HG02798 (cell line): Measurements from ENCODE around the gene STAT5B.
"Not testable (repeated sequence)": the region's sequence is repeated elsewhere in the genome, so short reads cannot be mapped to it uniquely, and the experiment has no call there.

ENCODE experiments used
- ATAC-seq: cut with Tn5 transposase; IDR thresholded peaks from one replicate; pipeline ENCODE4 v1.9.1; 2021; ENCODE audit warnings: mild to moderate bottlenecking; ENCODE audit not compliant: unreplicated experiment, poor library complexity

The STAT5B gene

GRCh38 chr17:42241871-42242270 is 34.3 kb downstream of the STAT5B start:
- ATAC-seq = no peak

DNA sequence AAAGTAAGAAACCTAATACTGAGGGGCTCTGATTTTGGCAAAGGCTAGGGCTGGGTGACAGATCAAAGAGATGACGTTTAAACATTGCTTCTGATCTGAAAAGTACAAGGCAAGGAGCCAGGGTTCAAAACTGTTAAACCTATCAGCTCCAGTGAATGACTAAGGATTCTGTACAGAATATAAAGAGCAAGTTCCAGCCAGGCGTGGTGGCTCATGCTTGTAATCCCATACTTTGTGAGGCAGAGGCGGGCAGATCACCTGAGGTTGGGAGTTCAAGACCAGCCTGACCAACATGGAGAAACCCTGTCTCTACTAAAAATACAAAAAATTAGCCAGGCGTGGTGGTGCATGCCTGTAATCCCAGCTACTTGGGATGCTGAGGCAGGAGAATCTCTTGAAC is 35.3 kb downstream of the STAT5B start:
- not testable (repeated sequence) for ATAC-seq

DNA sequence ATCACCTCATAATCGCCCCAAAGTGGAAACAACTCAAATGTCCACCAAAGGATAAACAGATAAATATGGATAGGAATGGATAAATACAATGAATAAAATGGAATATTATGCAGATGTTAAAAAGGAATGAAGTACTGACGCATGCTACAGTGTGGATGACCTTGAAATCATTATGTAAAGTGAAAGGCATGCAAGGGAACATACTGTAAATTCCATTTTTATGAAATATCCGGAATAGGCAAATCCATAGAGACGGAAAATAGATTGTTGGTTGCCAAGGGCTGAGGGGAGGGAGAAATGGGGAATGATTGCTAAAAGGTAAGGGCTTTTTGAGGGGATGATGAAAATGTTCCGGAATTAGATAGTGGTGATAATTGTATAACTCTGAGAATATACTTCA is 36.0 kb downstream of the STAT5B start:
- no peak for ATAC-seq

DNA sequence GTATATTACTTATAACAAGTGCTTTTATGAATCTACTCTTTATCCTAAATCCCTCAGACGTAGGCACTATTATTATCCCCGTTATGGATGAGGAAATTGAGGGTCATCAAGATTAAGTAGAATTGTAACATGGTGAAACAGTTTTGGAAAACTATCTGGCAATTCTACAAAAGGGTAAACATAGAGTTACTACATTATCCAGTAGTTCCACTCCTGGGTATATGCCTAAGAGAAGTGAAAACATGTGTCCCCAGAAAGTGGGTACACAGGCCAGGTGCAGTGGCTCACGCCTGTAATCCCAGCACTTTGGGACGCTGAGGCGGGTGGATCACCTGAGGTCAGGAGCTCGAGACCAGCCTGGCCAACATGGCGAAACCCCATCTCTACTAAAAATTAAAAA is 36.6 kb downstream of the STAT5B start:
- ATAC-seq = not testable (repeated sequence)

GRCh38 chr17:42236760-42237159 is 39.4 kb downstream of the STAT5B start:
- no peak for ATAC-seq

DNA sequence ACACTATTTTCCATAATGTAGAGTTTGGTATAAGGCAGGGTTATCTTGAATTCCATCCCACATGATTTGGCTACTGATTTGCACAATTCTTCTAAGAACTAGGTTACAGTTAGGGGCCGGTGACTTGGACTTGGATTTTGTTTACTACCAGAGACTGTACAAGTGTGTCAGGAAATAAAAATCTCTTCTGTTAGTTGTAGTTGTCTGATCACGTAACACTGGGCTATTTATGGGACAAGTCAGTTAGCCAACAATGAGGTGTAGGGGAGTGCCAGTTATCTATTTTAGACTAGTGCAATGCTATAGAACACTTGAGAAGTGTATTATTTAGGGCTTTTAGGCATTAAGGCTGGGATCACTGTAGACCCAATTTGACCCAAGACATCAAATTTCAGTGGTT is 42.2 kb downstream of the STAT5B start:
- ATAC-seq = no peak

- no peak for ATAC-seq
Observed at GRCh38 chr17:42233156-42233555, 43.0 kb downstream of the STAT5B start.

DNA sequence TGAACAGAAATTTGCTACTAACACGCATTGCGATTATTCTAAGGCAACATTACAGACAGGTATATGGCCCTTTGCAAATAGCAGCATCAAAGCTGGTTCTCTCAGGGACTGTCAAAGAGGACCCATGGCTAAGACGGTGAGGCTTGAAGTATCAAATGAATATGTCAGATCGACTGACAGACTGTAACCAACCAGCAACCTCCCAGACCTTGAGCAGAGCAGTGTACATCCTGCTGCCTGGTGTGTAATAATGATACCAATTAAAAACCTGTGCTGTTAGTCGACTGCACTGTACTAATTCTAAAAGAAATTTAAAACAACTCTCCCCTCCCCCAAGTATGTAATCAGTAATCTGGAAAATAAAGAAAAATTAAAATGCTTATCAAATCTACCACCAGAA is 46.0 kb downstream of the STAT5B start:
- ATAC-seq = no peak

DNA sequence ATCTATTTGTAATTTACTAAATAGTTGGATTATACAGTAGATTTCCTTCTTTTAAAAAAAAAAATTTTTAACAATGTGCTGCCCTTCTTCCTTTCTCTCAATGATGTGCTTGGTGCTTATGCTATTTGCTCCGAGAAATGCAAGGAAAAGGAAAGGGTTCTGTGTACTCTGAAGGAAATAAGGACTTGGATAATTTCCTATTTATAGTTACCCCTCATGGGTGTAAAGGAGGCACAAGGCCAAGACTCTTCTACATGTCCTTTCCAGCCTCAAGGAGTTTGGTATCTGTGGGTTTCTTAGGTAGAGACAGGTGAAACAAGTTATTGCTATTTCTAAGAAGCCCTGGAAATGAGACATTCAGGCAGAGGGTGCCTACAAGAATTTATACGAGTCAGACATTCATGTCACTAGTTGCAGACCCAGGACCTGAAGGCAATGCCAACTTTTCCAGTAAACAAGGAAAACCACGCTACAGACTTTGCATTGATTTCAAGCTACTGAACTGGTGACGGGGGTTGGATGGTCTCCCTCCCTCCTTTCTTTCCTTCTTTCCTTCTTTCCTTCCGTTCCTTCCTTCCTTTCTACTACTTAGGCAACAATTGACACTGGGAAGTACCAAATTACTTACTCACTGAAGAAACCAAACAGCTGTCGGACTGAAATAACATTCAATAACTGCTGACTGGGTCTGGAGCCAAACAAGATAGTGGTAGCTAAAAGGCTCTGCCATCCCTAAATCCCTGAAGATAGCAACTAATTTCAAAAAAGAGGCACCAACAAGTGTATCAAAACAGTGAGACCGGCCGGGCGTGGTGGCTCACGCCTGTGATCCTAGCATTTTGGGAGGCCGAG is 48.1 kb downstream of the STAT5B start:
- ATAC-seq = no peak

- no peak for ATAC-seq
Observed at GRCh38 chr17:42225646-42226045, 50.5 kb downstream of the STAT5B start.

DNA sequence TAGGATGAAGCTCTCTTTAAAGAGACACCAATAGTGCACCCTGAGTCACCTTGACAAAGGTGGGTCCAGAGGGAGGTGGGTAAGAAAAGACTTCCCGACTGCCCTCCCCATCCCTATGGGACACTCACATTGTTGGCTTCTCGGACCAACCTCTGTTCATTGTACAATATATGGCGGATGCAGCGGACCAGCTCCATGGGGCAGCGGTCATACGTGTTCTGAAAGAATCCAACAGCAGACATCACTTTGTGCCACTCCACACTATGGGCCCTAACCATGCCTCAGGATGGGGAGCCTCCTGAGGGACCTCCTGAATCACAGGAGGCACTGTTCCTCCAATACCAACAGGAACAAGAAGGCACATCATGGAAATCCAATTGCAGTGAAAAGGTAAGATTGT is 51.5 kb downstream of the STAT5B start:
- no peak for ATAC-seq

GRCh38 chr17:42221886-42222745 is 54.1 kb downstream of the STAT5B start:
- no peak for ATAC-seq

- not testable (repeated sequence) for ATAC-seq
Observed at GRCh38 chr17:42219280-42219679, 56.9 kb downstream of the STAT5B start.

DNA sequence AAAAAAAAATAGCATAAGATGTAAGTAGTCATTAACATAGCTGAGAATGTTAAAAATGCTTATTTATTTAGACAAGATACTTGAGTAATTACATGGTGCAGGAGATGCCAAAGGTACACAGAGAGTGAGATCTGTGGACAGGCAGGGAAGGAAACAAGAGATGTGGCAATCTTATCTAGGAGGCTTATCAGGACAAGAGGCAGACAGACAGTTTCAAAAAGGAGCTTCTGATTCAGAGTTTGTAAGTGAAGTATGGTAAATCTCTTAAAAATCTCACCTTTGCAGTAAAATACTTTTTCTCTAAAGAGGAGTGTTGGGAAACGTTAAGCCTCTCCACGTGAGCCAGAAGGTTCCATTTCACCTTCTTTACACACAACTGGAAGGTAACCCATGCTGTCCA is 62.0 kb downstream of the STAT5B start:
- no peak for ATAC-seq

GRCh38 chr17:42212382-42212781 is 63.8 kb downstream of the STAT5B start:
- no peak for ATAC-seq

- not testable (repeated sequence) for ATAC-seq
Observed at GRCh38 chr17:42211921-42212341, 64.3 kb downstream of the STAT5B start.

DNA sequence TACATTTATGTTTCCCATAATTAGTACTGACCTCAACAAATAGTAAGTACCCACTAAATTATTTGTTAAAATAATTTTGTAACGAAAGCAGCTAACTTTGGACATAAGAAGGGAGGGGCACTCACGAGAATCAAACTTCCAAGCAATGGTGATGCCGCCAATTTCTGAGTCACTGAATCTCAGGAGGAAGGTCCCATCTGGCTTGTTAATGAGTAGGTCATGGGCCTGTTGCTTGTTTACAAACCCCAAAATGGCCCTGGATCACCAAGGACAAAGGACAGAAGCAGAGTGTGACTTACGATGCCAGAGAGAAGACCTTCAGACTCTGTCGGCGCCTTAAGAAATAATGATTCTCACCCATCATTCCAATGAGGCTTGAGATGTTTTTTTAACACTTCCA is 66.1 kb downstream of the STAT5B start:
- ATAC-seq = no peak

DNA sequence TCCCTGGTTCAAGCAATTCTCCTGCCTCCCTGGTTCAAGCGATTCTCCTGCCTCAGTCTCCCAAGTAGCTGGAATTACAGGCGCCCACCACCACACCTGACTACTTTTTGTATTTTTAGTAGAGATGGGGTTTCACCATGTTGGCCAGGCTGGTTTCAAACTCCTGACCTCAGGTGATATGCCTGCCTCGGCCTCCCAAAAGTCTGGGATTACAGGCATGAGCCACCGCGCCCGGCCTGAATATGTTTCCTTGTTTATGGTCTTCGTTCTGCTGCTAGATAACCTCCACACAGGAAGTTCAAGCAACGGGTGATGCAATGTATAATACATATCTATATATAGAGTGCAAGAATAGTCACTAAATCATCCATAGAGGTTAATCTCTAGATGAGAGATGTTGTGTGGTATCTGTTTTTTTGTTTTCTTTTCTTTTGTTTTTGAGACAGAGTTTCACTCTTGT is 70.0 kb downstream of the STAT5B start:
- ATAC-seq = not testable (repeated sequence)

- no peak for ATAC-seq
Observed at GRCh38 chr17:42203354-42203753, 72.8 kb downstream of the STAT5B start.

- ATAC-seq = no peak
Observed at GRCh38 chr17:42202696-42203095, 73.5 kb downstream of the STAT5B start.

DNA sequence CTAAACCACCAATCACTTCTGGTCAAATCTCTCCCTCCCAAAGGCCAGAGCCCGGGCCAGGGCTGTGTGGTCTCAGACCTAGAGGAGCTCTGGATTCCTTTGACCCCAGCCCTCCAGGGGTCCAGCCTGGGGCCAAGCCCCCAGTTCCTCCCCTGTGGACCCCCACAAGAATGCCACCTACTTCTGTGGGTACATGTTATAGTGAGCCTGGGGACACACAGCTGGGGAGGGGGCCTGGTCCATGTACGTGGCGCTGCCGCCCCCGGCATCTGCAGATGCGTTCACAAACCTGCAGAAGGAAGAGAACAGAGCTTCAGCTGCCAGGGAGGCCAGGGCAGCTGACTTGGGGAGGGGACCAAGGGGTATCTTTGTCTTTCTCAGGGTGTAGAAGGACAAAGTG is 74.0 kb downstream of the STAT5B start:
- no peak for ATAC-seq
